Measurements from ENCODE around the gene FAM151B. TPM values are rescaled to one million over a fixed set of nuclear protein-coding genes. Genes with fewer than 3 reads are reported as not detected.

Gene FAM151B
- total RNA-seq, 2 experiments from 2014 or later: not detected

DNA sequence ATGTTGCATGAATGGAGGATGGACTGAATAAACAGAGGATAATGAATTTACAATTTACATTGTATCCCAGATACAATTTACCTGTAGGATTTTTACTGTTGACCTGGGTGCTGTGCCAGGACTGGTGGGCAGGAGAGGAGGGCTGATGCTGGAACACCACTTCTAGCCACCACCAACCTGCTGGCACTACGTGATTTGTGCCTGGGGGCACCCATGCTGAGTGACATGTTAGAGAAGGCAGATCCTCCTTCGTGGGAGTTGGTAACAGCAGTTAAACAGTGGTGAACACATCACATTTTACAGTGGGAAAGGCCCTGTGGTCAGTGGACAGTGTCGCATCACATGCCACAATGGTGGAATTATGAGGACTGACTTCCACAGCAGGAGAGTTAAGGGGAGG, 85.2 kb downstream of the FAM151B start:
- ChIA-PET CTCF (ENCODE audit: unreplicated experiment) (no interaction called here), POLR2A (no interaction called here)
- TF ChIP-seq, protein P1, sequence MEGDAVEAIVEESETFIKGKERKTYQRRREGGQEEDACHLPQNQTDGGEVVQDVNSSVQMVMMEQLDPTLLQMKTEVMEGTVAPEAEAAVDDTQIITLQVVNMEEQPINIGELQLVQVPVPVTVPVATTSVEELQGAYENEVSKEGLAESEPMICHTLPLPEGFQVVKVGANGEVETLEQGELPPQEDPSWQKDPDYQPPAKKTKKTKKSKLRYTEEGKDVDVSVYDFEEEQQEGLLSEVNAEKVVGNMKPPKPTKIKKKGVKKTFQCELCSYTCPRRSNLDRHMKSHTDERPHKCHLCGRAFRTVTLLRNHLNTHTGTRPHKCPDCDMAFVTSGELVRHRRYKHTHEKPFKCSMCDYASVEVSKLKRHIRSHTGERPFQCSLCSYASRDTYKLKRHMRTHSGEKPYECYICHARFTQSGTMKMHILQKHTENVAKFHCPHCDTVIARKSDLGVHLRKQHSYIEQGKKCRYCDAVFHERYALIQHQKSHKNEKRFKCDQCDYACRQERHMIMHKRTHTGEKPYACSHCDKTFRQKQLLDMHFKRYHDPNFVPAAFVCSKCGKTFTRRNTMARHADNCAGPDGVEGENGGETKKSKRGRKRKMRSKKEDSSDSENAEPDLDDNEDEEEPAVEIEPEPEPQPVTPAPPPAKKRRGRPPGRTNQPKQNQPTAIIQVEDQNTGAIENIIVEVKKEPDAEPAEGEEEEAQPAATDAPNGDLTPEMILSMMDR (conservative IDR thresholded peaks at IDR 0.05; ENCODE audit: low read length): no peak
- TF ChIP-seq EZH2phosphoT487 (IDR thresholded peaks at IDR 0.05; ENCODE audit: borderline replicate concordance, low read depth, low read length): no peak
- H3K4me3 ChIP-seq (ENCODE audit: low read depth, low read length, poor library complexity, severe bottlenecking): no peak overlapping the region
- no peak overlapping the region for H3K27ac ChIP-seq (ENCODE audit: low read depth, low read length, poor library complexity, severe bottlenecking)
- H2AFZ ChIP-seq (ENCODE audit: low read length): no peak overlapping the region
- no peaks in the 10 kb centered on the region for H3K9me3 ChIP-seq (ENCODE audit: low read length)
- H3K9me2 ChIP-seq (ENCODE audit: insufficient read depth, low read length): no peaks in the 10 kb centered on the region
- DNase-seq (ENCODE audit: low spot score): no peak
- H3K36me3 ChIP-seq (ENCODE audit: insufficient read depth, low read length): no peaks in the 10 kb centered on the region
- no peaks in the 10 kb centered on the region for H4K20me1 ChIP-seq (ENCODE audit: insufficient read depth, low read length)
- H3K4me2 ChIP-seq (ENCODE audit: low read length): no peak overlapping the region
- H3K79me2 ChIP-seq (ENCODE audit: insufficient read depth, low read depth, low read length): no peaks in the 10 kb centered on the region
- H3K4me1 ChIP-seq (ENCODE audit: insufficient read depth, low read length, poor library complexity, severe bottlenecking): no peaks in the 10 kb centered on the region
- intact Hi-C loops (cut with micrococcal nuclease; ENCODE audit: unreplicated experiment): no loop called here
- no TSS peak for BruUV-seq (replicated peaks)

DNA sequence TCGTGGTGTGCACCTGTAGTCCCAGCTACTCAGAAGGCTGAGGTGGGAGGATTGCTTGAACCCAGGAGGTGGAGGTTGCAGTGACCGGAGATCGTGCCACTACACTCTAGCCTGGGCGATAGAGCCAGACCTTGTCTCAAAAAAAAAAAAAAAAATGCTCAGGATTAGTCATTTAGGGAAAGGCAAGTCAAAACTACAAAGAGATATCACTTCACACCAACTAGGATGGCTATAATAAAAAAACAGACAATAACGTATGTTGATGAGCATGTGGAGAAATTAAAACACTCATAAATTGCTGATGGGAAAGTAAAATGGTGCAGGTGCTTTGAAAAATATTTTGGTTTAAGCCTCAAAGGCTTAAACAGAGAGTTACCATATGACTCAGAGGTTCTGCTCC, 88.5 kb downstream of the FAM151B start:
- Histone ChIP-seq H4K20me1 (ENCODE audit: insufficient read depth, low read length) (no peaks in the 10 kb centered on the region), H3K79me2 (ENCODE audit: insufficient read depth, low read depth, low read length) (no peaks in the 10 kb centered on the region), H2AFZ (ENCODE audit: low read length) (no peak overlapping the region), H3K27ac (ENCODE audit: low read depth, low read length, poor library complexity, severe bottlenecking) (no peak overlapping the region), H3K9me3 (ENCODE audit: low read length) (no peaks in the 10 kb centered on the region), H3K4me2 (ENCODE audit: low read length) (no peak overlapping the region), H3K36me3 (ENCODE audit: insufficient read depth, low read length) (no peaks in the 10 kb centered on the region), H3K4me1 (ENCODE audit: insufficient read depth, low read length, poor library complexity, severe bottlenecking) (no peaks in the 10 kb centered on the region), H3K4me3 (ENCODE audit: low read depth, low read length, poor library complexity, severe bottlenecking) (no peak overlapping the region), H3K9me2 (ENCODE audit: insufficient read depth, low read length) (no peaks in the 10 kb centered on the region)
- intact Hi-C loops (cut with micrococcal nuclease; ENCODE audit: unreplicated experiment): no loop called here
- CTCF ChIA-PET (ENCODE audit: unreplicated experiment): no interaction called here
- TF ChIP-seq, protein P1 (conservative IDR thresholded peaks at IDR 0.05; ENCODE audit: low read length): no peak
- TF ChIP-seq EZH2phosphoT487 (IDR thresholded peaks at IDR 0.05; ENCODE audit: borderline replicate concordance, low read depth, low read length): no peak
- BruUV-seq (replicated peaks): no TSS peak
- POLR2A ChIA-PET: interaction anchor here (0.7 kb wide), 2 partner anchors 16 to 243 kb away, joined by 3 to 4 read pairs; no protein-coding TSS in a partner anchor
- no peak for DNase-seq (ENCODE audit: low spot score)

DNA sequence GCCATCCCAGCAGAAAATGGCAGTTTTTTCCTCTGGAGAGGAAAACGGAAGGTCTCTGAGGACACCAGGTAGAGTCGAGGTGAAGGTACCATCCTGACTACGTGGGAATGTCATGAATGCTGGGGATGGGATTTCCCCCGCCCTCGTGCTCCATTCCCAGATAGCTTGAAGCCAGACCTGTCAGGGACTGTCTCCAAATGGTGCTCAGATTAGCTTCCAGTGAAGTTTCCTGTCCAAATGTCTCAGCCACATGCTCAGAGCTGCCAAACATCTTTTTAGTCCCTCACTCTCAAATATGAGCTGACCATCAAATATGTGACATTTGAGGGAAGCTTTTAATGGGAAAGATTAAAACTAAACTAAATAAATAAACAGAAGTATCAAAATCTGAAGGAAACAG, 89.8 kb downstream of the FAM151B start:
- POLR2A ChIA-PET: no interaction called here
- CTCF ChIA-PET (ENCODE audit: unreplicated experiment): no interaction called here

More for the DNA sequence above, 89.8 kb downstream of the FAM151B start:
- intact Hi-C loops (cut with micrococcal nuclease; ENCODE audit: unreplicated experiment): no loop called here
- Histone ChIP-seq H3K27ac (ENCODE audit: low read depth, low read length, poor library complexity, severe bottlenecking) (no peak overlapping the region), H3K79me2 (ENCODE audit: insufficient read depth, low read depth, low read length) (no peaks in the 10 kb centered on the region), H3K4me3 (ENCODE audit: low read depth, low read length, poor library complexity, severe bottlenecking) (no peak overlapping the region), H4K20me1 (ENCODE audit: insufficient read depth, low read length) (no peaks in the 10 kb centered on the region), H3K4me2 (ENCODE audit: low read length) (no peak overlapping the region), H3K36me3 (ENCODE audit: insufficient read depth, low read length) (no peaks in the 10 kb centered on the region), H3K9me3 (ENCODE audit: low read length) (no peaks in the 10 kb centered on the region), H2AFZ (ENCODE audit: low read length) (no peak overlapping the region), H3K4me1 (ENCODE audit: insufficient read depth, low read length, poor library complexity, severe bottlenecking) (no peaks in the 10 kb centered on the region), H3K9me2 (ENCODE audit: insufficient read depth, low read length) (no peaks in the 10 kb centered on the region)
- TF ChIP-seq, protein P1 (conservative IDR thresholded peaks at IDR 0.05; ENCODE audit: low read length): no peak
- no peak for TF ChIP-seq EZH2phosphoT487 (IDR thresholded peaks at IDR 0.05; ENCODE audit: borderline replicate concordance, low read depth, low read length)
- DNase-seq (ENCODE audit: low spot score): no peak
- no TSS peak for BruUV-seq (replicated peaks)

Measured in OCI-LY7 (cell line).